ENCODE results near the gene PHGDH.
"Not testable (repeated sequence)": the region's sequence is repeated elsewhere in the genome, so short reads cannot be mapped to it uniquely, and the experiment has no call there.

Gene PHGDH

DNA sequence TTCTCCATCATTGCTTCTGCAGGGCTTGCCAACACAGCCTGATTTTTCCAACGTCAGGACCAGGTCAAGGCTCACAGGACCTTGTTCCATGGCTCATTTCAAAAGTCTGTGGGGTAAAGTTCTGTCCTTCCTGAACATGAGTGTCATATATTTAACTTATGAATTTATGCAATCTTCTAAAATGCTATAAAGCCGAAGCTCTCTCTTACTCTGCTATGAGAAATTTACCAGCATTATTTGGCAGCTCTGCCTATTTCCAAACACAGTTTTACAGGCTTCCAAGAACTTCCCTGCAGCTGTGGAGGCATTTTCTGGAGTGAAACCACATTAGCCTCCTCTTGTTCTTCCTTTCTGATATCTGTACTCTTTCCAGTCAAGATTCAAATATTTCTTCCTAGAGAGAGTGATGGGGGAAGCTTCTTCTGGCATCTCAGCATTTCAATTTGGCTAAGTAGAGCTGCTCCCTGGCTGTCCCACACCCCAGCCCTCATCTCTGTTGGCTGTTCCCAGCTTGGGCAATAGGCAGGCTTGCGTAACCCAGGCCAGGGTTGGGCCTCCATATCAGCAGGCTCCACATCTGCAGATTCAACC is 72.6 kb downstream of the PHGDH start:
- DNase-seq (ENCODE audit: insufficient read length, low spot score) (no peak), FAIRE-seq (no peak)

DNA sequence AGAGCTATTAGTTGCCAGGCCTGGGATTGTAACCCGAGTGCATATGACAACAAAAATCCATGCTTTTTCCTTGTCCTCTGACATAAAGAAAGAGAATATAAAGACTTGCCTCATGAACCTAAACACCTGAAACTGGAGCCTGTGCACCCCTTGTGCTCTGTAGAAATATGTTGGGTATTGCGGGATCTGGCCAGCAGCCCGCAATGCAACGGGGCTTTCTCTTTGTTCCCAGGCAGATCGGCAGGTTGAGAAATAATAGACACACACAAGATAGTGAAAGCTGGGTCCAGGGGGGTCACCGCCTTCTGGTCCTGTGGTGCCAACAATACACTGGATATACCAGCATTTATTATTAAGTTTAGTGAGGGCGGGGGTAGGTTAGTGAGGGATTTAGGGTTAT is 74.3 kb downstream of the PHGDH start:
- not testable (repeated sequence) for FAIRE-seq; DNase-seq (ENCODE audit: insufficient read length, low spot score)

- not testable (repeated sequence) for DNase-seq (ENCODE audit: insufficient read length, low spot score); FAIRE-seq
Measured at GRCh38 chr1:119786473-119787050, 74.8 kb downstream of the PHGDH start.

DNA sequence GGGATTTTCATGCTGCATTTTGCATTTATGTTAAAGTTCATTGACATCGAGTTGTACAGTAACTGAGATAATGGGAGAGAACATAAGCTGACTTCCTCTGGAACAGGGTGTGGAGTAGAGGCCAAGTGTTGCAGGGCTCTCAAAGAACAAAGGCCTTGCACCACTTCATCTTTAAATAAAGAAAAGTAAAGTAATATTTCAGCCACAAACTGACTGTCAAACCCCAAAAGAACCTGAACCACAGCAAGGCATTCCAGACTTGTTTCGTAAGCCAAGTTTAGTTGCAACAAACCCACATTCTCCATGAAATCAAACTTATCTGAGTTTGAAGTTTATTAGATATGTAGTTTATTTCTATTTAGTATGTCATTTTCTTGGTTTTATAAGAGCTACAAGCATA is 76.0 kb downstream of the PHGDH start:
- DNase-seq (ENCODE audit: insufficient read length, low spot score): no peak
- no peak for FAIRE-seq

DNA sequence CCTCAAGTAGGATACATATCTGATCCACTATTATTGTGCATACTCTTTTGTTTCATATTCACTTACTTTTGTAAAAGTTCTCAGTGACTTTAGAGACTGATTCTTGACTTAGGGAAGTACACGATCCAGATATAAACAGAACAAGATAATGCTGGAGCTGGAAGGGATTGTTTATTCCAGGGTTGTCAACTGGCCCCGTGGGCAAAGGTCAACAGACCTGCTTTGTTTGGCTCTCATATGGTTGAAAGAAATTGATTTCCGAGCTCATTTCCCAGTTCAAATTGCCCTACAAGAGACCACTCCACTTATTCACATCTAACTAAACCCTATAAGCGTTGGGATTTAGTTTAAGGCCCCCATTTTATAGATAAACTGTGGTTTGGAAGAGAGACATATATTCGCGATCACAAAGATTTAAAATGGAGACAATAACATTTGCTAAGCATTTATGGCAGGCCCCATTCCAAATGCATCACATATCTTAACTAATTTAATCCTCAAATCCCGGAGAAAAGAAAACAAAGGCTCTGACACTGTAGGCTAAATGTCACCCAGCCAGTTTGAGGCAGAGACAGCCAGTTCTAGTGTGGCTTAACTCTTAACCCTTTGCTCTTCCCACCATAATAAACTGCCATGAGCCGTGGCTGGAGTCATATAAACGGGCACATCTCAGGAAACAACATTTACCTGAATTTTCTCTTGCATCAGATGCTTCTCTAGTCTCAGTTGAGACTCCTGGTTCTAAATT is 78.9 kb downstream of the PHGDH start:
- FAIRE-seq (no peak), DNase-seq (ENCODE audit: insufficient read length, low spot score) (no peak)

- no peak for FAIRE-seq
- no peak for DNase-seq (ENCODE audit: insufficient read length, low spot score)
Measured at GRCh38 chr1:119791377-119791776, 79.6 kb downstream of the PHGDH start.

All from GM19239 (cell line).